ENCODE measurements around the gene GGA2. TPM values are rescaled to one million over a fixed set of nuclear protein-coding genes. Genes with fewer than 3 reads are reported as not detected.
"Not testable (repeated sequence)": the region's sequence is repeated elsewhere in the genome, so short reads cannot be mapped to it uniquely, and the experiment has no call there.

GGA2 gene
- total RNA-seq, 6 donors from 2014 or later, result 84.4 to 197 (median 164) TPM

GRCh38 chr16:23554536-23554935 lies 44.2 kb upstream of the GGA2 start:
- no peak overlapping the region for H3K4me3 ChIP-seq
- H3K36me3 ChIP-seq, result peaks cover 9 to 44% (median 27%) of the 10 kb centered on the region in 4 donors
- H3K27ac ChIP-seq, result no peak overlapping the region
- peaks cover 19 to 32% (median 21%) of the 10 kb centered on the region in 4 donors for H3K4me1 ChIP-seq
- H3K9me3 ChIP-seq, result no peaks in the 10 kb centered on the region
- no peaks in the 10 kb centered on the region for H3K27me3 ChIP-seq
- DNase-seq (no peak), ATAC-seq (ENCODE audit: low FRiP score in 2 of 2) (no peak)
- TF ChIP-seq EP300 (IDR thresholded peaks at IDR 0.05) (no peak), POLR2A (IDR thresholded peaks at IDR 0.05) (no peak), POLR2AphosphoS5 (IDR thresholded peaks at IDR 0.05) (no peak), CTCF (IDR thresholded peaks at IDR 0.05) (no peak)
- 73 to 76% methylated on average over 3 of the region's 3 CpGs for WGBS, 2 donors

- Histone ChIP-seq H3K27me3 (no peaks in the 10 kb centered on the region), H3K27ac (no peak overlapping the region), H3K9me3 (no peaks in the 10 kb centered on the region), H3K4me3 (no peak overlapping the region), H3K4me1 (peaks cover 8 to 15% (median 9%) of the 10 kb centered on the region in 4 donors), H3K36me3 (peaks cover 11 to 59% (median 43%) of the 10 kb centered on the region in 4 donors)
- ATAC-seq (ENCODE audit: low FRiP score in 2 of 2) (no peak), DNase-seq (no peak)
- TF ChIP-seq EP300 (IDR thresholded peaks at IDR 0.05) (no peak), CTCF (IDR thresholded peaks at IDR 0.05) (no peak), POLR2A (IDR thresholded peaks at IDR 0.05) (no peak)
- 77 to 82% methylated on average over 6 of the region's 6 CpGs for WGBS, 2 donors
These were observed 41.9 kb upstream of the GGA2 start for GRCh38 chr16:23552161-23552560.

- H3K36me3 ChIP-seq, result peaks cover 11 to 79% (median 59%) of the 10 kb centered on the region in 4 donors
- no peak overlapping the region for H3K27ac ChIP-seq
- 95 to 99% methylated on average over 5 of the region's 5 CpGs for WGBS, 2 donors
- H3K4me1 ChIP-seq, result no peaks in the 10 kb centered on the region
- H3K9me3 ChIP-seq, result no peaks in the 10 kb centered on the region
- TF ChIP-seq CTCF (IDR thresholded peaks at IDR 0.05) (no peak), POLR2A (IDR thresholded peaks at IDR 0.05) (no peak), EP300 (IDR thresholded peaks at IDR 0.05) (no peak), POLR2AphosphoS5 (IDR thresholded peaks at IDR 0.05) (no peak)
- ATAC-seq (ENCODE audit: low FRiP score in 2 of 2) (no peak), DNase-seq (no peak)
- no peak overlapping the region for H3K4me3 ChIP-seq
- no peaks in the 10 kb centered on the region for H3K27me3 ChIP-seq
These were observed 39.6 kb upstream of the GGA2 start for GRCh38 chr16:23549938-23550337.

- H3K4me1 ChIP-seq, result peaks cover 0 to 5% (median 0%) of the 10 kb centered on the region in 4 donors
- ATAC-seq (ENCODE audit: low FRiP score in 2 of 2), result no peak
- no peaks in the 10 kb centered on the region for H3K9me3 ChIP-seq
- TF ChIP-seq POLR2A (IDR thresholded peaks at IDR 0.05), result no peak
- no peak for TF ChIP-seq EP300 (IDR thresholded peaks at IDR 0.05)
- TF ChIP-seq POLR2AphosphoS5 (IDR thresholded peaks at IDR 0.05), result no peak
- TF ChIP-seq CTCF (IDR thresholded peaks at IDR 0.05), result no peak
- peaks cover 2 to 82% (median 47%) of the 10 kb centered on the region in 4 donors for H3K36me3 ChIP-seq
- no peak overlapping the region for H3K27ac ChIP-seq
- H3K4me3 ChIP-seq, result no peak overlapping the region
- WGBS, 2 donors, result 97% methylated on average over 11 to 12 of the region's 14 CpGs
- DNase-seq, result peak in 1 of 2 donors; percentile 54
- H3K27me3 ChIP-seq, result no peaks in the 10 kb centered on the region
These were observed 34.1 kb upstream of the GGA2 start for GRCh38 chr16:23544436-23544835.

GRCh38 chr16:23540817-23541178 lies 30.5 kb upstream of the GGA2 start:
- DNase-seq; H3K9me3 ChIP-seq; H3K27me3 ChIP-seq; ATAC-seq (ENCODE audit: low FRiP score in 2 of 2); H3K4me1 ChIP-seq; H3K4me3 ChIP-seq: not testable (repeated sequence)
- Histone ChIP-seq H3K36me3 (peaks cover 0 to 62% (median 22%) of the 10 kb centered on the region in 4 donors), H3K27ac (peak overlapping the region in 1 of 4 donors; percentile 30)
- WGBS, 2 donors, result 96 to 98% methylated on average over 3 of the region's 3 CpGs
